HepG2 (cell line): ENCODE measurements around the gene CCDC88C. TPM values are rescaled to one million over a fixed set of nuclear protein-coding genes. Genes with fewer than 3 reads are reported as not detected.

Experiments used
- ATAC-seq: fragments of 200-7000 bp; cut with Tn5 transposase; 3 replicates; pipeline ENCODE4 v1.9.1; 2020; ENCODE audit warnings: mild to moderate bottlenecking, moderate library complexity
- BruUV-seq: library from RNA; stranded (reverse); fragments of 400-500 nt; replicated peaks from 2 replicates; lab custom pipeline; 2021; lab: Mats Ljungman, UMichigan
- CTCF ChIA-PET: fragments of 300-600 bp; formaldehyde crosslinking; extraction: SDS; loops from one replicate; lab custom pipeline; 2021; ENCODE audit warnings: low total read pairs, inconsistent platforms, low intra/inter-chr PET ratio; lab: Yijun Ruan, JAX
- POLR2A ChIA-PET: fragments of 350-600 bp; sonication (Branson Sonifier 250); formaldehyde crosslinking; loops from one replicate; lab custom pipeline; 2020; ENCODE audit warnings: antibody characterized with exemption, inconsistent platforms; lab: Yijun Ruan, JAX
- DNase-seq: peaks from one replicate; pipeline ENCODE4 v3.0.0-alpha.2; 2015; ENCODE audit warnings: low spot score
- FAIRE-seq: peaks from 3 replicates; lab custom pipeline; 2011; peaks lifted over from hg19 to GRCh38; lab: Jason Lieb, UNC
- H2AFZ ChIP-seq: one replicate; pipeline ENCODE4 v1.6.1; 2011; ENCODE audit warnings: low read length, inconsistent platforms
- H3K27ac ChIP-seq: fragments of 300-600 bp; 3 replicates; pipeline ENCODE4 v1.8.0; 2011; ENCODE audit warnings: mixed run types, mild to moderate bottlenecking, mixed read lengths, low read length, inconsistent platforms; ENCODE audit not compliant: insufficient read depth; ENCODE audit errors: extremely low read length
- H3K27me3 ChIP-seq, 2 experiments: fragments of 200-600 bp in 1 of 2; 2 replicates in 1 of 2; 3 replicates in 1 of 2; pipeline versions ENCODE4 v1.6.0 to v1.8.0; 2011; ENCODE audit warnings: low read length in 2 of 2, mild to moderate bottlenecking in 2 of 2, moderate library complexity in 2 of 2, inconsistent platforms in 1 of 2; ENCODE audit not compliant: insufficient read depth in 2 of 2, control insufficient read depth in 1 of 2
- H3K36me3 ChIP-seq, 2 experiments: fragments of 200-600 bp in 1 of 2; replicated peaks in 1 of 2; 2 replicates in 1 of 2; 3 replicates in 1 of 2; pipeline versions ENCODE4 v1.5.1 to v1.8.0; 2011; ENCODE audit warnings: low read length in 2 of 2, inconsistent platforms in 1 of 2; ENCODE audit not compliant: insufficient read depth in 2 of 2, control insufficient read depth in 1 of 2
- H3K4me1 ChIP-seq: 2 replicates; pipeline ENCODE4 v1.5.1; 2012; ENCODE audit warnings: low read length, inconsistent platforms; ENCODE audit not compliant: insufficient read depth
- H3K4me2 ChIP-seq: 2 replicates; pipeline ENCODE4 v1.6.0; 2011; ENCODE audit warnings: low read depth, low read length, inconsistent platforms
- H3K4me3 ChIP-seq, 3 experiments: fragments of 200-600 bp in 1 of 3; sonication (generic), shearing (Covaris generic) in 1 of 3; replicated peaks in 1 of 3; 2 replicates each; pipeline ENCODE4 v1.5.1; 2011 to 2016; ENCODE audit warnings: low read length in 3 of 3, inconsistent platforms in 2 of 3, low read depth in 2 of 3, mild to moderate bottlenecking in 2 of 3, control low read depth in 1 of 3, mixed read lengths in 1 of 3; ENCODE audit not compliant: insufficient read depth in 1 of 3
- H3K79me2 ChIP-seq: one replicate; pipeline ENCODE4 v1.6.1; 2011; ENCODE audit warnings: low read length, inconsistent platforms; ENCODE audit not compliant: insufficient read depth
- H3K9ac ChIP-seq: 2 replicates; pipeline ENCODE4 v1.6.0; 2011; ENCODE audit warnings: mild to moderate bottlenecking, low read depth, low read length, inconsistent platforms; ENCODE audit not compliant: insufficient read depth
- H3K9me3 ChIP-seq: 2 replicates; pipeline ENCODE4 v1.5.1; 2012; ENCODE audit warnings: mild to moderate bottlenecking, low read length
- H4K20me1 ChIP-seq: 2 replicates; pipeline ENCODE4 v1.6.0; 2011; ENCODE audit warnings: inconsistent platforms, mild to moderate bottlenecking, low read length, moderate library complexity; ENCODE audit not compliant: insufficient read depth
- BRD4 ChIP-seq: sonication (generic); formaldehyde crosslinking; IDR thresholded peaks from 2 replicates; pipeline ENCODE4 v1.4.0; 2020; ENCODE audit warnings: missing genetic modification reagents
- HIVEP1 ChIP-seq: sonication (generic); formaldehyde crosslinking; IDR thresholded peaks from 2 replicates; pipeline ENCODE4 v1.4.0; 2020; ENCODE audit warnings: mild to moderate bottlenecking, missing genetic modification reagents
- HNRNPH1 ChIP-seq: fragments of 200-400 bp; formaldehyde crosslinking; optimal IDR thresholded peaks from 2 replicates; pipeline ENCODE3; 2017; ENCODE audit warnings: mild to moderate bottlenecking, low read depth, low read length
- NCOR1 ChIP-seq: fragments of 200-600 bp; sonication (generic); IDR thresholded peaks from 2 replicates; pipeline ENCODE4 v1.7.0; 2017; ENCODE audit warnings: antibody characterized with exemption, low read length, borderline replicate concordance
- NFRKB ChIP-seq: fragments of 450-650 bp; IDR thresholded peaks from 2 replicates; pipeline ENCODE4 v1.6.1; 2017
- PAF1 ChIP-seq: IDR thresholded peaks from 2 replicates; pipeline ENCODE4 v1.6.1; 2016; ENCODE audit warnings: missing genetic modification reagents, missing compliant biosample characterization
- PLSCR1 ChIP-seq: sonication (generic); formaldehyde crosslinking; IDR thresholded peaks from 2 replicates; pipeline ENCODE4 v1.5.0; 2020; ENCODE audit warnings: missing genetic modification reagents, mild to moderate bottlenecking, borderline replicate concordance
- ZBTB37 ChIP-seq: sonication (generic); formaldehyde crosslinking; IDR thresholded peaks from 2 replicates; pipeline ENCODE4 v1.4.0; 2020; ENCODE audit warnings: mild to moderate bottlenecking, missing genetic modification reagents
- ZHX2 ChIP-seq, 2 experiments: sonication (generic) in 1 of 2; formaldehyde crosslinking in 1 of 2; IDR thresholded peaks; 2 replicates each; pipeline versions ENCODE4 v1.6.1 to v1.9.0; 2014 to 2022; ENCODE audit warnings: antibody characterized with exemption in 1 of 2, borderline replicate concordance in 1 of 2, inconsistent platforms in 1 of 2, low read depth in 1 of 2, missing genetic modification reagents in 1 of 2
- ZNF207 ChIP-seq: fragments of 450-650 bp; IDR thresholded peaks from 2 replicates; pipeline ENCODE4 v1.6.1; 2016; ENCODE audit warnings: antibody characterized with exemption, borderline replicate concordance
- ZNF512B ChIP-seq: sonication (generic); formaldehyde crosslinking; IDR thresholded peaks from 2 replicates; pipeline ENCODE4 v1.5.1; 2020; ENCODE audit warnings: missing genetic modification reagents, mild to moderate bottlenecking, borderline replicate concordance
- ZNF557 ChIP-seq: sonication (generic); formaldehyde crosslinking; IDR thresholded peaks from 2 replicates; pipeline ENCODE4 v1.4.0; 2020; ENCODE audit warnings: missing genetic modification reagents
- ZNF747 ChIP-seq: sonication (generic); formaldehyde crosslinking; IDR thresholded peaks from 2 replicates; pipeline ENCODE4 v1.8.1; 2023; ENCODE audit warnings: missing genetic modification reagents, mild to moderate bottlenecking, borderline replicate concordance
- WGBS: methylation state at CpG from one replicate; pipeline ENCODE4 v1.1.6; 2017; ENCODE audit warnings: low lambda C conversion rate; 5-methylcytosine and 5-hydroxymethylcytosine counted together
- in situ Hi-C: cut with HindIII; loops from 2 replicates; pipeline ENCODE4 v1.10.0; 2017; ENCODE audit warnings: low pct_unique_long_range_greater_than_20kb; ENCODE audit not compliant: extremely low pct_ligation_motif_present
- intact Hi-C: fragments of 100-400 bp; cut with micrococcal nuclease; formaldehyde crosslinking; loops from one replicate; pipeline ENCODE4 v1.10.0; 2022; ENCODE audit not compliant: unreplicated experiment
- polyA plus RNA-seq, 8 experiments: library from polyadenylated mRNA; depleted of rRNA in 3 of 8; stranded (reverse) in 7 of 8; unstranded in 1 of 8; fragments of >200 nt; fragmentation: Illumina TruSeq in 4 of 8; extraction: Trizol in 4 of 8; gene quantifications; 2 replicates each; pipeline versions ENCODE4 v1.2.1 to v1.2.3, GENCODE V29; 2011 to 2016; ENCODE audit warnings: low read depth in 4 of 8, missing spikeins in 1 of 8, mixed read lengths in 1 of 8; ENCODE audit not compliant: insufficient read depth in 1 of 8
- total RNA-seq, 5 experiments: library from RNA; depleted of rRNA; stranded (reverse); fragments of >200 nt; fragmentation: Illumina TruSeq; extraction: Trizol; gene quantifications; 2 replicates each; pipeline ENCODE4 v1.2.3, GENCODE V29; 2016; ENCODE audit warnings: low read depth in 1 of 5

The CCDC88C gene
- total and polyA plus RNA-seq, 2 of the 13 experiments (the other 11 are each of a cell fraction or from before 2014, with no cell fraction given): 3.6 to 11.7 TPM

- WGBS: 67% methylated on average over 3 of the region's 3 CpGs
- CTCF ChIA-PET: no interaction called here
- no peak for ATAC-seq
- H3K4me3 ChIP-seq: no peak overlapping the region
- no peak for FAIRE-seq
- no peak overlapping the region for H2AFZ ChIP-seq
- H3K36me3 ChIP-seq: peaks cover 19 to 74% of the 10 kb centered on the region in 2 experiments
- POLR2A ChIA-PET: no interaction called here
- no peaks in the 10 kb centered on the region for H3K9me3 ChIP-seq
- H3K27ac ChIP-seq: no peak overlapping the region
- DNase-seq: no peak
- intact Hi-C loops: no loop called here
- no TSS peak for BruUV-seq
- no peaks in the 10 kb centered on the region for H3K27me3 ChIP-seq
- H3K79me2 ChIP-seq: no peaks in the 10 kb centered on the region
- H3K4me1 ChIP-seq: no peaks in the 10 kb centered on the region
- H3K9ac ChIP-seq: no peak overlapping the region
- in situ Hi-C loops: no loop called here
- H3K4me2 ChIP-seq: no peak overlapping the region
- no peaks in the 10 kb centered on the region for H4K20me1 ChIP-seq
- TF ChIP-seq ZNF207: no peak
- no peak for TF ChIP-seq NFRKB
- no peak for TF ChIP-seq ZBTB37 (CRISPR knock-in tag)
- no peak for TF ChIP-seq HIVEP1
- no peak for TF ChIP-seq PLSCR1 (CRISPR knock-in tag)
- TF ChIP-seq NCOR1: no peak
- TF ChIP-seq HNRNPH1: no peak
- no peak for TF ChIP-seq ZNF557
- no peak for TF ChIP-seq BRD4 (CRISPR knock-in tag)
- no peak for TF ChIP-seq PAF1
- no peak for TF ChIP-seq ZHX2 (IDR thresholded peaks at IDR 0.05; ENCODE audit: low read depth)
- no peak for TF ChIP-seq ZHX2 (CRISPR knock-in tag; IDR thresholded peaks at IDR 0.05; ENCODE audit: borderline replicate concordance)
- no peak for TF ChIP-seq ZNF747 (CRISPR knock-in tag)
- no peak for TF ChIP-seq ZNF512B (CRISPR knock-in tag)
These were observed 47.1 kb upstream of the CCDC88C start for GRCh38 chr14:91464615-91465205.
